DND-41 (cell line): Measurements from ENCODE around the gene IFNAR1.

Experiments
- CTCF ChIP-seq: IDR thresholded peaks from 2 replicates; pipeline ENCODE4 v1.5.1; 2012; ENCODE audit warnings: borderline replicate concordance, low read length, moderate library complexity, mild to moderate bottlenecking; ENCODE audit not compliant: poor library complexity, severe bottlenecking; ENCODE audit errors: extremely low read depth
- EZH2 ChIP-seq: IDR thresholded peaks from 3 replicates; pipeline ENCODE4 v1.6.1; 2012; ENCODE audit warnings: borderline replicate concordance, low read depth, mild to moderate bottlenecking, moderate library complexity, low read length, inconsistent platforms; ENCODE audit not compliant: severe bottlenecking

- TF ChIP-seq CTCF (no peak), EZH2 (no peak)
Observed at GRCh38 chr21:33391656-33392055, 66.9 kb downstream of the IFNAR1 start.
